ENCODE results near the gene MGAT4D. TPM values are rescaled to one million over a fixed set of nuclear protein-coding genes. Genes with fewer than 3 reads are reported as not detected.

The MGAT4D gene
- total RNA-seq, 3 donors from 2014 or later (not counting 1 experiment from before 2014, with no cell fraction given) = not detected

GRCh38 chr4:140400111-140400510 lies 98.0 kb downstream of the MGAT4D start:
- intact Hi-C loops (cut with micrococcal nuclease) = no loop called here
- no peaks in the 10 kb centered on the region for H3K4me1 ChIP-seq (ENCODE audit: control insufficient read depth, insufficient read depth, low read length)
- Mint-ChIP-seq H3K27ac (no peak overlapping the region), H3K9me3 (no peaks in the 10 kb centered on the region), H3K4me3 (no peak overlapping the region), H3K36me3 (no peaks in the 10 kb centered on the region), H3K27me3 (ENCODE audit: low read depth in 2 of 2) (peaks cover 3 to 18% of the 10 kb centered on the region in 2 donors), H3K4me1 (no peaks in the 10 kb centered on the region)
- no peaks in the 10 kb centered on the region for H3K36me3 ChIP-seq (ENCODE audit: control insufficient read depth, insufficient read depth, low read length)
- no peak overlapping the region for H3K4me3 ChIP-seq (ENCODE audit: low read length)
- peaks cover 3% of the 10 kb centered on the region for H3K27me3 ChIP-seq (ENCODE audit: control insufficient read depth, insufficient read depth, low read length)
- no peak for ATAC-seq
- no peak for TF ChIP-seq CTCF (IDR thresholded peaks at IDR 0.05)
- no peak for DNase-seq
- H3K27ac ChIP-seq (ENCODE audit: low read length) = no peak overlapping the region
- no peaks in the 10 kb centered on the region for H3K9me3 ChIP-seq (ENCODE audit: control insufficient read depth, insufficient read depth, low read length)
- WGBS (ENCODE audit: insufficient coverage) = 100% methylated on average over 2 of the region's 2 CpGs

- ATAC-seq (no peak), DNase-seq (no peak)
- Mint-ChIP-seq H3K27me3 (ENCODE audit: low read depth in 2 of 2) (peaks cover 5 to 21% of the 10 kb centered on the region in 2 donors), H3K4me3 (no peak overlapping the region), H3K27ac (no peak overlapping the region), H3K9me3 (no peaks in the 10 kb centered on the region), H3K4me1 (no peaks in the 10 kb centered on the region), H3K36me3 (no peaks in the 10 kb centered on the region)
- no peaks in the 10 kb centered on the region for H3K9me3 ChIP-seq (ENCODE audit: control insufficient read depth, insufficient read depth, low read length)
- 75% methylated on average over 3 of the region's 5 CpGs for WGBS (ENCODE audit: insufficient coverage)
- no peaks in the 10 kb centered on the region for H3K36me3 ChIP-seq (ENCODE audit: control insufficient read depth, insufficient read depth, low read length)
- intact Hi-C loops (cut with micrococcal nuclease) = no loop called here
- H3K4me1 ChIP-seq (ENCODE audit: control insufficient read depth, insufficient read depth, low read length) = no peaks in the 10 kb centered on the region
- no peak overlapping the region for H3K27ac ChIP-seq (ENCODE audit: low read length)
- H3K27me3 ChIP-seq (ENCODE audit: control insufficient read depth, insufficient read depth, low read length) = peaks cover 2% of the 10 kb centered on the region
- no peak for TF ChIP-seq CTCF (IDR thresholded peaks at IDR 0.05)
- H3K4me3 ChIP-seq (ENCODE audit: low read length) = no peak overlapping the region
Observed at GRCh38 chr4:140395668-140396067, 102.4 kb downstream of the MGAT4D start.

Other genes with a start within 250 kb of the MGAT4D start
- 10 to 100 TPM in 1 of 3 donors, 1 to 10 TPM in 2; 8.6 to 10.3 (median 9.4) TPM for gene SCOC, start 124.6 kb downstream of the MGAT4D start, total RNA-seq
- not detected for gene CLGN, start 70.6 kb downstream of the MGAT4D start, total RNA-seq
- 10 to 100 TPM; 17.9 to 22.6 (median 18.4) TPM for gene ELMOD2, start 25.9 kb upstream of the MGAT4D start, total RNA-seq
- gene UCP1, start 70.7 kb upstream of the MGAT4D start, total RNA-seq = not detected

All from natural killer cell (primary cell).